Sigmoid colon (tissue), 4 donors: ENCODE results near the gene SELENBP1.

Source experiments
- CTCF ChIP-seq, 4 experiments: fragments of 450-650 bp in 3 of 4; fragments of 200-600 bp in 1 of 4; IDR thresholded peaks; one replicate each; pipeline ENCODE4 v1.5.1; 2016 to 2019; ENCODE audit warnings: antibody characterized with exemption in 4 of 4, mild to moderate bottlenecking in 3 of 4, moderate library complexity in 2 of 4
- POLR2A ChIP-seq, 2 donors: fragments of 450-650 bp; IDR thresholded peaks; one replicate each; pipeline ENCODE4 v1.6.1; 2016; ENCODE audit warnings: antibody characterized with exemption in 2 of 2, mild to moderate bottlenecking in 2 of 2, moderate library complexity in 2 of 2
- POLR2AphosphoS5 ChIP-seq, 4 donors: sonication (generic); formaldehyde crosslinking; IDR thresholded peaks; one replicate each; pipeline ENCODE4 v1.6.1; 2017; ENCODE audit warnings: antibody characterized with exemption in 4 of 4

GRCh38 chr1:151325646-151326429 lies 46.7 kb downstream of the SELENBP1 start:
- TF ChIP-seq CTCF (IDR thresholded peaks at IDR 0.05) (no peak), POLR2A (IDR thresholded peaks at IDR 0.05) (no peak), POLR2AphosphoS5 (IDR thresholded peaks at IDR 0.05) (no peak)
